Esophagus squamous epithelium (tissue), 4 donors: ENCODE results near the gene EIPR1.
"Not testable (repeated sequence)": the region's sequence is repeated elsewhere in the genome, so short reads cannot be mapped to it uniquely, and the experiment has no call there.

Source experiments
- CTCF ChIP-seq, 6 experiments: fragments of 450-650 bp in 4 of 6; fragments of 200-600 bp in 2 of 6; sonication (generic) in 2 of 6; IDR thresholded peaks; one replicate each; pipeline ENCODE4 v1.5.1; 2016 to 2019; ENCODE audit warnings: antibody characterized with exemption in 6 of 6, mild to moderate bottlenecking in 4 of 6, moderate library complexity in 4 of 6
- POLR2A ChIP-seq, 4 donors: fragments of 450-650 bp; IDR thresholded peaks; one replicate each; pipeline ENCODE4 v1.6.1; 2017; ENCODE audit warnings: antibody characterized with exemption in 4 of 4, mild to moderate bottlenecking in 4 of 4, moderate library complexity in 3 of 4

- TF ChIP-seq CTCF, POLR2A (IDR thresholded peaks at IDR 0.05): not testable (repeated sequence)
Measured at GRCh38 chr2:3283876-3284656, 93.6 kb downstream of the EIPR1 start.
